ENCODE measurements around the gene EMP3. TPM values are rescaled to one million over a fixed set of nuclear protein-coding genes. Genes with fewer than 3 reads are reported as not detected.

Gene EMP3
- total RNA-seq, 2 experiments from 2014 or later = 21.1 to 33.8 TPM

DNA sequence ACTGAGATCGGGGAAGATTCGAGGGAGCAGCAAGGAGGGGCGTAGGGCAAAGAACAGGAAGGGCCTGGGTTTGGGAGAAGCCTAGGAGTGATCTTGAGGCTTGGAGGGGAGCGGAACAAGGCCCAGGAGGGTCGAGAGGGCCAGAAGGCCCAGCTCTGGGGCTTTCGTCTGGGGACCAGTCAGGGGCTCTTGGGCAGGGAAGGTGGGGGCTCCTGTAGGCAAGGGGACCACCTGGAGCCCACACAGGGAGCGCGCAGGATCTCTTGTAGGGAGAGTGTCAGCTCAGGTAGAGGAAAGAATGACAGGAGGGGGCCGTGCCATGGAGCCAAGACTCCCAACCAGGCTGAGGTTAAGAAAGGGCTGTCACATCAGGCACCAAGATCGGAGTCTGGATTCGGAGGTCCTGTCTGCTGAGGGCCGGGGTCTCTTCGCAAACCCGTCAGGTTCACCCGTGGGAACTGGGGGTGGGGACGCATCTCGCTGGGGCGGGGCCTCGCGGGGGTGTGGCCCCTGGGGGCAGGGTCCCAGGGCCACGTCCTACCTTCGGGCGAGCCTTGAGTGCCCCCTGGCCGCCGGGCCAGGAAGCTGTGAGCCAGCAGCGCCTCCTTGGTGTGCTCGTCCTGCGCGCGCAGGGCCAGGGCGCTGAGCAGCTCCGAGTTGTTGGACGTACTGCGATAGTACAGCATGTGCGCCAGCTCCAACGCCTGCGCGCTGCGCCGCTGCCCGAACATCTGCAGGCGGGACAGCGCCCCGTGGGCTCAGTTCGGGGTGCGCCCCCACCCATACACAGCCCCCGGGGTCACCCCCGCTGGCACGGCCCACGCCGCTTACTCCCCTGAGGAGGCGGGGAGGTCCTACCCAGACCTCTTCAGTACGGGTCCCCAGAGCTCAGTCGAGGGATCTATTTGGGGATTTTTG, 8.4 kb downstream of the EMP3 start:
- peak; percentile 96 for DNase-seq (ENCODE audit: low spot score)
- POLR2A ChIA-PET = interaction anchor here (0.5 to 3.3 kb wide), 7 partner anchors 11 to 869 kb away, joined by 3 to 44 read pairs (median 4); partner anchors contain the start of genes SYNGR4 and TMEM143
- peaks cover 3% of the 10 kb centered on the region; the same call in 1 of the 2 replicates for H3K9me3 ChIP-seq (ENCODE audit: low read length)
- no peaks in the 10 kb centered on the region for H3K9me2 ChIP-seq (ENCODE audit: insufficient read depth, low read length)
- BruUV-seq (replicated peaks) = no TSS peak
- peak overlapping the region; percentile 48; the same call in 1 of the 2 replicates for H2AFZ ChIP-seq (ENCODE audit: low read length)
- intact Hi-C loops (cut with micrococcal nuclease; ENCODE audit: unreplicated experiment) = loop anchor here (1.0 to 5.0 kb wide), 2 partner anchors 13 to 76 kb away; partner anchors contain the start of gene CARD8
- peak overlapping the region; percentile 94 for H3K4me2 ChIP-seq (ENCODE audit: low read length)
- peak overlapping the region; percentile 91 for H3K27ac ChIP-seq (ENCODE audit: low read depth, low read length, poor library complexity, severe bottlenecking)
- no peaks in the 10 kb centered on the region for H4K20me1 ChIP-seq (ENCODE audit: insufficient read depth, low read length)
- H3K79me2 ChIP-seq (ENCODE audit: insufficient read depth, low read depth, low read length) = no peaks in the 10 kb centered on the region
- CTCF ChIA-PET (ENCODE audit: unreplicated experiment) = interaction anchor here (0.6 to 1.1 kb wide), 3 partner anchors 12 to 13 kb away, joined by 3 to 6 read pairs (median 6); a partner anchor contains a TSS
- peaks cover 3% of the 10 kb centered on the region for H3K36me3 ChIP-seq (ENCODE audit: insufficient read depth, low read length)
- H3K4me1 ChIP-seq (ENCODE audit: insufficient read depth, low read length, poor library complexity, severe bottlenecking) = peaks cover 50% of the 10 kb centered on the region
- peak overlapping the region; percentile 72 for H3K4me3 ChIP-seq (ENCODE audit: low read depth, low read length, poor library complexity, severe bottlenecking)
- no peak for TF ChIP-seq EZH2phosphoT487 (IDR thresholded peaks at IDR 0.05; ENCODE audit: borderline replicate concordance, low read depth, low read length)
- TF ChIP-seq, protein P1, sequence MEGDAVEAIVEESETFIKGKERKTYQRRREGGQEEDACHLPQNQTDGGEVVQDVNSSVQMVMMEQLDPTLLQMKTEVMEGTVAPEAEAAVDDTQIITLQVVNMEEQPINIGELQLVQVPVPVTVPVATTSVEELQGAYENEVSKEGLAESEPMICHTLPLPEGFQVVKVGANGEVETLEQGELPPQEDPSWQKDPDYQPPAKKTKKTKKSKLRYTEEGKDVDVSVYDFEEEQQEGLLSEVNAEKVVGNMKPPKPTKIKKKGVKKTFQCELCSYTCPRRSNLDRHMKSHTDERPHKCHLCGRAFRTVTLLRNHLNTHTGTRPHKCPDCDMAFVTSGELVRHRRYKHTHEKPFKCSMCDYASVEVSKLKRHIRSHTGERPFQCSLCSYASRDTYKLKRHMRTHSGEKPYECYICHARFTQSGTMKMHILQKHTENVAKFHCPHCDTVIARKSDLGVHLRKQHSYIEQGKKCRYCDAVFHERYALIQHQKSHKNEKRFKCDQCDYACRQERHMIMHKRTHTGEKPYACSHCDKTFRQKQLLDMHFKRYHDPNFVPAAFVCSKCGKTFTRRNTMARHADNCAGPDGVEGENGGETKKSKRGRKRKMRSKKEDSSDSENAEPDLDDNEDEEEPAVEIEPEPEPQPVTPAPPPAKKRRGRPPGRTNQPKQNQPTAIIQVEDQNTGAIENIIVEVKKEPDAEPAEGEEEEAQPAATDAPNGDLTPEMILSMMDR (conservative IDR thresholded peaks at IDR 0.05; ENCODE audit: low read length) = peak; percentile 86

DNA sequence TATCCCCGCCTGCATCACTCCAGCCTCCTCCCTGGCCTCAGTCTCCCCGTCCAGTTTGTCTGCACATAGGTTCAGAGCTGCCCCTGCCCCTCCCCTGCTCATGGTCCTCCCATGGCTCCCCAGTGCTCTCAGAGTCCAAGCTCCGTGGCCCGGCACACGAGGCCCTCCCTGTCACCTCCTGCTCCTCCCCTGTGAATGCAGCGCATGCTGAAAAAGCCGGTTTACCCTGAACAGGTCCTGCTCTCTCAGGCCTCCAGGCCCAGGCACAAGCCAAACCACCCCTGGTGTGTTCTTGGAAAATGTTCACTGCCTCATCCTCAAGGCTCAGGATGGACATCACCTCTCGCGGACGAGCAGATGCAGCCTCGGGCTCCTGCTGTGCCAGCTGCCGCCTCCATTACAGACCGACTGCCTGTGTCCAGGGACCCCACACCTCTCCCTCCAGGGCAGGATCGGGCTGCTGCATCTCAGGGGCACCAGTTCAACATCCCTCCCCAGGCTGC, 13.0 kb downstream of the EMP3 start:
- DNase-seq (ENCODE audit: low spot score) = no peak
- TF ChIP-seq EZH2phosphoT487 (IDR thresholded peaks at IDR 0.05; ENCODE audit: borderline replicate concordance, low read depth, low read length) = no peak
- TF ChIP-seq, protein P1 (conservative IDR thresholded peaks at IDR 0.05; ENCODE audit: low read length) = no peak
- intact Hi-C loops (cut with micrococcal nuclease; ENCODE audit: unreplicated experiment) = no loop called here
- CTCF ChIA-PET (ENCODE audit: unreplicated experiment) = no interaction called here
- no peaks in the 10 kb centered on the region for H3K79me2 ChIP-seq (ENCODE audit: insufficient read depth, low read depth, low read length)
- no peaks in the 10 kb centered on the region; the same call in 1 of the 2 replicates for H3K36me3 ChIP-seq (ENCODE audit: insufficient read depth, low read length)
- H3K4me2 ChIP-seq (ENCODE audit: low read length) = no peak overlapping the region
- no peaks in the 10 kb centered on the region for H3K9me3 ChIP-seq (ENCODE audit: low read length)
- no peak overlapping the region for H3K27ac ChIP-seq (ENCODE audit: low read depth, low read length, poor library complexity, severe bottlenecking)
- no peak overlapping the region for H3K4me3 ChIP-seq (ENCODE audit: low read depth, low read length, poor library complexity, severe bottlenecking)
- no TSS peak for BruUV-seq (replicated peaks)
- no peak overlapping the region for H2AFZ ChIP-seq (ENCODE audit: low read length)
- H3K4me1 ChIP-seq (ENCODE audit: insufficient read depth, low read length, poor library complexity, severe bottlenecking) = peaks cover 15% of the 10 kb centered on the region
- no peaks in the 10 kb centered on the region for H4K20me1 ChIP-seq (ENCODE audit: insufficient read depth, low read length)
- H3K9me2 ChIP-seq (ENCODE audit: insufficient read depth, low read length) = no peaks in the 10 kb centered on the region
- POLR2A ChIA-PET = no interaction called here
